HepG2 (cell line): ENCODE data around the gene LYPD4. TPM values are rescaled to one million over a fixed set of nuclear protein-coding genes. Genes with fewer than 3 reads are reported as not detected.

ENCODE experiments used
- AKAP8 ChIP-seq: sonication (generic); formaldehyde crosslinking; IDR thresholded peaks from 2 replicates; pipeline ENCODE4 v1.5.1; 2020; ENCODE audit warnings: mild to moderate bottlenecking, missing genetic modification reagents
- ARNTL ChIP-seq: sonication (generic); formaldehyde crosslinking; IDR thresholded peaks from 2 replicates; pipeline ENCODE4 v1.4.0; 2020; ENCODE audit warnings: mild to moderate bottlenecking, missing genetic modification reagents
- ATF7-NPFF ChIP-seq: sonication (generic); formaldehyde crosslinking; IDR thresholded peaks from 2 replicates; pipeline ENCODE4 v1.8.1; 2023; ENCODE audit warnings: mild to moderate bottlenecking, low read depth, missing genetic modification reagents, moderate library complexity
- CBFB ChIP-seq: sonication (generic); formaldehyde crosslinking; IDR thresholded peaks from 2 replicates; pipeline ENCODE4 v1.4.0; 2020; ENCODE audit warnings: missing genetic modification reagents
- DDIT3 ChIP-seq: sonication (generic); formaldehyde crosslinking; IDR thresholded peaks from 2 replicates; pipeline ENCODE4 v1.4.0; 2020; ENCODE audit warnings: mild to moderate bottlenecking, missing genetic modification reagents
- EP300 ChIP-seq, 3 experiments: sonication (generic) in 1 of 3; formaldehyde crosslinking in 1 of 3; IDR thresholded peaks; 2 replicates each; pipeline versions ENCODE4 v1.5.1 to v1.6.1; 2011 to 2020; ENCODE audit warnings: low read depth in 2 of 3, low read length in 2 of 3, borderline replicate concordance in 1 of 3, improper control_type of control experiment in 1 of 3, mild to moderate bottlenecking in 1 of 3, missing genetic modification reagents in 1 of 3, moderate library complexity in 1 of 3
- FOXK1 ChIP-seq: sonication (generic); formaldehyde crosslinking; IDR thresholded peaks from 2 replicates; pipeline ENCODE4 v1.4.0; 2020; ENCODE audit warnings: low read depth, missing genetic modification reagents, borderline replicate concordance
- HNRNPH1 ChIP-seq: fragments of 200-400 bp; formaldehyde crosslinking; optimal IDR thresholded peaks from 2 replicates; pipeline ENCODE3; 2017; ENCODE audit warnings: mild to moderate bottlenecking, low read depth, low read length
- HNRNPL ChIP-seq: fragments of 200-400 bp; formaldehyde crosslinking; IDR thresholded peaks from 2 replicates; pipeline ENCODE4 v1.6.1; 2017; ENCODE audit warnings: mild to moderate bottlenecking, low read depth, low read length
- MIXL1 ChIP-seq: IDR thresholded peaks from 2 replicates; pipeline ENCODE4 v1.6.1; 2016
- NFE2L1 ChIP-seq: sonication (generic); formaldehyde crosslinking; IDR thresholded peaks from 2 replicates; pipeline ENCODE4 v1.4.0; 2020; ENCODE audit warnings: missing genetic modification reagents, mild to moderate bottlenecking, borderline replicate concordance
- PAWR ChIP-seq: sonication (generic); formaldehyde crosslinking; IDR thresholded peaks from 2 replicates; pipeline ENCODE4 v1.4.0; 2020; ENCODE audit warnings: missing genetic modification reagents, mild to moderate bottlenecking, borderline replicate concordance
- PBX3 ChIP-seq: sonication (generic); formaldehyde crosslinking; IDR thresholded peaks from 2 replicates; pipeline ENCODE4 v1.8.1; 2023; ENCODE audit warnings: missing genetic modification reagents, inconsistent platforms, borderline replicate concordance
- POGZ ChIP-seq: sonication (generic); formaldehyde crosslinking; IDR thresholded peaks from 2 replicates; pipeline ENCODE4 v1.4.0; 2020; ENCODE audit warnings: mild to moderate bottlenecking, missing genetic modification reagents
- SMAD1 ChIP-seq: sonication (generic); formaldehyde crosslinking; IDR thresholded peaks from 2 replicates; pipeline ENCODE4 v1.4.0; 2020; ENCODE audit warnings: missing genetic modification reagents, low read depth, mild to moderate bottlenecking, borderline replicate concordance
- ZBTB10 ChIP-seq: sonication (generic); formaldehyde crosslinking; IDR thresholded peaks from 2 replicates; pipeline ENCODE4 v1.4.0; 2020; ENCODE audit warnings: missing genetic modification reagents, borderline replicate concordance
- ZKSCAN8 ChIP-seq: IDR thresholded peaks from 2 replicates; pipeline ENCODE4 v1.6.1; 2016; ENCODE audit warnings: borderline replicate concordance, missing genetic modification reagents, missing compliant biosample characterization
- ZNF12 ChIP-seq: sonication (generic); formaldehyde crosslinking; IDR thresholded peaks from 2 replicates; pipeline ENCODE4 v1.5.0; 2020; ENCODE audit warnings: missing genetic modification reagents
- ZNF275 ChIP-seq: sonication (generic); formaldehyde crosslinking; IDR thresholded peaks from 2 replicates; pipeline ENCODE4 v1.8.0; 2022; ENCODE audit warnings: missing genetic modification reagents, mild to moderate bottlenecking, inconsistent platforms, borderline replicate concordance
- ZNF292 ChIP-seq: sonication (generic); formaldehyde crosslinking; IDR thresholded peaks from 2 replicates; pipeline ENCODE4 v1.8.1; 2022; ENCODE audit warnings: mild to moderate bottlenecking, low read depth, missing genetic modification reagents, borderline replicate concordance
- ZNF570 ChIP-seq: sonication (generic); formaldehyde crosslinking; IDR thresholded peaks from 2 replicates; pipeline ENCODE4 v1.4.0; 2020; ENCODE audit warnings: mild to moderate bottlenecking, missing genetic modification reagents, borderline replicate concordance
- ZNF766 ChIP-seq: sonication (generic); formaldehyde crosslinking; IDR thresholded peaks from 2 replicates; pipeline ENCODE4 v1.5.0; 2020; ENCODE audit warnings: missing genetic modification reagents, borderline replicate concordance
- ZNF850 ChIP-seq: sonication (generic); formaldehyde crosslinking; conservative IDR thresholded peaks from 2 replicates; pipeline ENCODE4 v1.9.0; 2021; ENCODE audit warnings: mild to moderate bottlenecking, missing genetic modification reagents
- ZNF891 ChIP-seq: sonication (generic); formaldehyde crosslinking; IDR thresholded peaks from 2 replicates; pipeline ENCODE4 v1.5.0; 2020; ENCODE audit warnings: mild to moderate bottlenecking, missing genetic modification reagents
- polyA plus RNA-seq, 8 experiments: library from polyadenylated mRNA; depleted of rRNA in 3 of 8; stranded (reverse) in 7 of 8; unstranded in 1 of 8; fragments of >200 nt; fragmentation: Illumina TruSeq in 4 of 8; extraction: Trizol in 4 of 8; gene quantifications; 2 replicates each; pipeline versions ENCODE4 v1.2.1 to v1.2.3, GENCODE V29; 2011 to 2016; ENCODE audit warnings: low read depth in 4 of 8, missing spikeins in 1 of 8, mixed read lengths in 1 of 8; ENCODE audit not compliant: insufficient read depth in 1 of 8
- total RNA-seq, 5 experiments: library from RNA; depleted of rRNA; stranded (reverse); fragments of >200 nt; fragmentation: Illumina TruSeq; extraction: Trizol; gene quantifications; 2 replicates each; pipeline ENCODE4 v1.2.3, GENCODE V29; 2016; ENCODE audit warnings: low read depth in 1 of 5

The LYPD4 gene
- total and polyA plus RNA-seq, 2 of the 13 experiments (the other 11 are each of a cell fraction or from before 2014, with no cell fraction given) = not detected

- TF ChIP-seq ATF7-NPFF (CRISPR knock-in tag) (no peak), SMAD1 (CRISPR knock-in tag) (no peak), POGZ (CRISPR knock-in tag) (0 out of 2 replicates have a peak, but pooled peaks have one; percentile 21), FOXK1 (CRISPR knock-in tag) (peak; percentile 74; the same call in 1 of the 2 replicates), ZNF891 (CRISPR knock-in tag) (no peak; the same call in 1 of the 2 replicates), ARNTL (CRISPR knock-in tag) (peak; percentile 66; the same call in 1 of the 2 replicates), ZNF850 (CRISPR knock-in tag) (no peak), AKAP8 (CRISPR knock-in tag) (peak; percentile 81), ZNF570 (CRISPR knock-in tag) (no peak), NFE2L1 (CRISPR knock-in tag) (no peak), ZNF275 (CRISPR knock-in tag) (no peak), PAWR (CRISPR knock-in tag) (no peak), MIXL1 (CRISPR knock-in tag) (peak; percentile 54; the same call in 1 of the 2 replicates), ZNF766 (CRISPR knock-in tag) (no peak), ZKSCAN8 (CRISPR knock-in tag) (peak; percentile 62; the same call in 1 of the 2 replicates), PBX3 (no peak), ZNF292 (CRISPR knock-in tag) (no peak; the same call in 1 of the 2 replicates), ZBTB10 (CRISPR knock-in tag) (no peak; the same call in 1 of the 2 replicates), EP300 (IDR thresholded peaks at IDR 0.05; ENCODE audit: low read depth in 2 of 2, low read length in 2 of 2) (peak; percentile 36 to 88; a peak in 3 of 4 replicates), EP300 (CRISPR knock-in tag; IDR thresholded peaks at IDR 0.05; ENCODE audit: borderline replicate concordance) (peak; percentile 89), CBFB (CRISPR knock-in tag) (peak; percentile 98), DDIT3 (CRISPR knock-in tag) (no peak), HNRNPL (0 out of 2 replicates have a peak, but pooled peaks have one; percentile 69), ZNF12 (CRISPR knock-in tag) (no peak; the same call in 1 of the 2 replicates), HNRNPH1 (no peak)
These were observed 43.4 kb upstream of the LYPD4 start (continued) for GRCh38 chr19:41887711-41888382.
